ENCODE results near the gene NIT1.

- TF ChIP-seq RNF2 (conservative IDR thresholded peaks at IDR 0.05; ENCODE audit: low read depth) (no peak), CTCF (CRISPR knock-in tag; IDR thresholded peaks at IDR 0.05) (no peak), ZNF24 (IDR thresholded peaks at IDR 0.05) (no peak), ZNF12 (CRISPR knock-in tag; IDR thresholded peaks at IDR 0.05) (no peak), POLR2AphosphoS5 (IDR thresholded peaks at IDR 0.05; ENCODE audit: low read depth, low read length) (no peak), ZBTB21 (CRISPR knock-in tag; IDR thresholded peaks at IDR 0.05) (no peak), ADNP (CRISPR knock-in tag; IDR thresholded peaks at IDR 0.05) (no peak), ZNF343 (CRISPR knock-in tag; IDR thresholded peaks at IDR 0.05) (no peak)
Measured at GRCh38 chr1:161095230-161095629, 22.7 kb upstream of the NIT1 start.
